ENCODE measurements around the gene NTSR1.

- TF ChIP-seq EP300 (IDR thresholded peaks at IDR 0.05) (no peak), CTCF (IDR thresholded peaks at IDR 0.05) (no peak), POLR2A (IDR thresholded peaks at IDR 0.05) (no peak)
These were observed 90.8 kb downstream of the NTSR1 start for GRCh38 chr20:62799459-62799858.

Measured in sigmoid colon (tissue), 4 donors.